Progenitor cell of endocrine pancreas (in vitro differentiated cells): Measurements from ENCODE around the gene EEFSEC. TPM values are rescaled to one million over a fixed set of nuclear protein-coding genes. Genes with fewer than 3 reads are reported as not detected.

Source experiments
- DNase-seq: peaks from one replicate; pipeline ENCODE4 v3.0.0; 2021; ENCODE audit warnings: low spot score; ENCODE audit not compliant: unreplicated experiment
- H3K27ac Mint-ChIP-seq: 2 replicates; pipeline ENCODE4 v1.8.0; 2021; ENCODE audit warnings: mild to moderate bottlenecking, moderate library complexity, mixed read lengths
- H3K27me3 Mint-ChIP-seq: 2 replicates; pipeline ENCODE4 v1.8.0; 2021; ENCODE audit warnings: mixed read lengths
- H3K36me3 Mint-ChIP-seq: 2 replicates; pipeline ENCODE4 v1.8.0; 2022; ENCODE audit warnings: mixed read lengths; ENCODE audit not compliant: insufficient read depth
- H3K4me1 Mint-ChIP-seq: 2 replicates; pipeline ENCODE4 v1.8.0; 2021; ENCODE audit warnings: low read depth, mixed read lengths
- H3K4me3 Mint-ChIP-seq: 2 replicates; pipeline ENCODE4 v1.8.0; 2021; ENCODE audit warnings: low read depth, mild to moderate bottlenecking, moderate library complexity, mixed read lengths
- H3K9me3 Mint-ChIP-seq: 2 replicates; pipeline ENCODE4 v1.8.0; 2021; ENCODE audit warnings: low read depth, mixed read lengths
- total RNA-seq: library from RNA; stranded (reverse); gene quantifications from 2 replicates; pipeline ENCODE4 v1.2.1, GENCODE V29; 2021
- TF ChIP-seq, protein P1 (sequence below): fragments of 200-600 bp; sonication (generic); IDR thresholded peaks from one replicate; pipeline ENCODE4 v1.5.0; 2021; ENCODE audit warnings: antibody characterized with exemption, mild to moderate bottlenecking; ENCODE audit not compliant: unreplicated experiment

Gene EEFSEC
- total RNA-seq, 1 donor from 2014 or later = 11.8 TPM

- TF ChIP-seq, protein P1, sequence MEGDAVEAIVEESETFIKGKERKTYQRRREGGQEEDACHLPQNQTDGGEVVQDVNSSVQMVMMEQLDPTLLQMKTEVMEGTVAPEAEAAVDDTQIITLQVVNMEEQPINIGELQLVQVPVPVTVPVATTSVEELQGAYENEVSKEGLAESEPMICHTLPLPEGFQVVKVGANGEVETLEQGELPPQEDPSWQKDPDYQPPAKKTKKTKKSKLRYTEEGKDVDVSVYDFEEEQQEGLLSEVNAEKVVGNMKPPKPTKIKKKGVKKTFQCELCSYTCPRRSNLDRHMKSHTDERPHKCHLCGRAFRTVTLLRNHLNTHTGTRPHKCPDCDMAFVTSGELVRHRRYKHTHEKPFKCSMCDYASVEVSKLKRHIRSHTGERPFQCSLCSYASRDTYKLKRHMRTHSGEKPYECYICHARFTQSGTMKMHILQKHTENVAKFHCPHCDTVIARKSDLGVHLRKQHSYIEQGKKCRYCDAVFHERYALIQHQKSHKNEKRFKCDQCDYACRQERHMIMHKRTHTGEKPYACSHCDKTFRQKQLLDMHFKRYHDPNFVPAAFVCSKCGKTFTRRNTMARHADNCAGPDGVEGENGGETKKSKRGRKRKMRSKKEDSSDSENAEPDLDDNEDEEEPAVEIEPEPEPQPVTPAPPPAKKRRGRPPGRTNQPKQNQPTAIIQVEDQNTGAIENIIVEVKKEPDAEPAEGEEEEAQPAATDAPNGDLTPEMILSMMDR = no peak
- DNase-seq = no peak
- Mint-ChIP-seq H3K4me3 (no peak overlapping the region), H3K4me1 (peaks cover 35% of the 10 kb centered on the region), H3K27me3 (peaks cover 36% of the 10 kb centered on the region), H3K36me3 (no peaks in the 10 kb centered on the region), H3K27ac (no peak overlapping the region), H3K9me3 (peaks cover 5% of the 10 kb centered on the region)
Observed at GRCh38 chr3:128434524-128434923, 281.2 kb downstream of the EEFSEC start.

GRCh38 chr3:128435058-128435457, 281.8 kb downstream of the EEFSEC start:
- Mint-ChIP-seq H3K4me1 (peaks cover 35% of the 10 kb centered on the region), H3K9me3 (peaks cover 5% of the 10 kb centered on the region), H3K4me3 (no peak overlapping the region), H3K36me3 (no peaks in the 10 kb centered on the region), H3K27me3 (peaks cover 36% of the 10 kb centered on the region), H3K27ac (peak overlapping the region; percentile 89)
- peak; percentile 34 for DNase-seq
- TF ChIP-seq, protein P1 = no peak

DNA sequence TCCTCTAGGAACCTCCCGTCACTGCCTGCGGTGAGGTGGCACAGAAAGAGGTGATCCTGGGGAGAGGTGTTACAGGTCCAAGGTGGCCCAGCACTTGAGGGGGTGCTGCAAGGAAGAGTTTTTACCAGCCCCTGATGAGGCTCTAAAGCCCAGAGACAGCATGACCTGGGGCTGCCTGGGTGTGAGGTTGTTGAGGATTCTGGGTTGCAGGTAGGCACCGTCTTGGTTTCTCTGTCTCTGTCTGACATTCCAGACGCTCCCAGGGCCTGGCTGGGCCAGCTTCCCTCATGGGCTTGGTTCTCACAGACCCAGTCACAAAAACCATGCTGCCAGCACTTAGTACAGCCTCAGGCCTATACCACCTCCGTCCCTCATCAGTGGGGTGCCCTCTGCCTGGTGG, 282.3 kb downstream of the EEFSEC start:
- peaks cover 5% of the 10 kb centered on the region for H3K9me3 Mint-ChIP-seq
- H3K27me3 Mint-ChIP-seq = peaks cover 34% of the 10 kb centered on the region
- peak overlapping the region; percentile 78 for H3K27ac Mint-ChIP-seq
- H3K36me3 Mint-ChIP-seq = no peaks in the 10 kb centered on the region
- peaks cover 35% of the 10 kb centered on the region for H3K4me1 Mint-ChIP-seq
- DNase-seq = no peak
- TF ChIP-seq, protein P1 = no peak
- no peak overlapping the region for H3K4me3 Mint-ChIP-seq

DNA sequence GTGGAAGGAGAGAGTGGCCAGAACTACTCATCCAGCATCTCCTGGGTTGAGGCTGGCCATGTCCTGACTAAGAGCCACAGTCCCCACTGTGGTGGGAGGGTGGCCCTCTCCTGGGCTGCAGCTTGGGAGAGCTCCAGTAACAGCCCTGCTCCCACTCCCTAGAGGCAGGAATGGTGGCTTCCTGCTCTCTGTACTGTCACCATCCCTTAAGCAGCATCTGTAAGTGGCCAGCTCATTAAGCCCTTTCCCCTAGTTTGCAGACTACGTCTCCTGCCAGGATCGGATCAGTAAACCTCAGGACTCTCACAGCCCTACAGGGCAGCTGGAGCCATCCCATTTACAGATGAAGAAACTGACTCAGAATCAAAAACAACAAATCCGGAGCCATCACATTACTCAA, 282.9 kb downstream of the EEFSEC start:
- H3K27me3 Mint-ChIP-seq = peaks cover 28% of the 10 kb centered on the region

DNA sequence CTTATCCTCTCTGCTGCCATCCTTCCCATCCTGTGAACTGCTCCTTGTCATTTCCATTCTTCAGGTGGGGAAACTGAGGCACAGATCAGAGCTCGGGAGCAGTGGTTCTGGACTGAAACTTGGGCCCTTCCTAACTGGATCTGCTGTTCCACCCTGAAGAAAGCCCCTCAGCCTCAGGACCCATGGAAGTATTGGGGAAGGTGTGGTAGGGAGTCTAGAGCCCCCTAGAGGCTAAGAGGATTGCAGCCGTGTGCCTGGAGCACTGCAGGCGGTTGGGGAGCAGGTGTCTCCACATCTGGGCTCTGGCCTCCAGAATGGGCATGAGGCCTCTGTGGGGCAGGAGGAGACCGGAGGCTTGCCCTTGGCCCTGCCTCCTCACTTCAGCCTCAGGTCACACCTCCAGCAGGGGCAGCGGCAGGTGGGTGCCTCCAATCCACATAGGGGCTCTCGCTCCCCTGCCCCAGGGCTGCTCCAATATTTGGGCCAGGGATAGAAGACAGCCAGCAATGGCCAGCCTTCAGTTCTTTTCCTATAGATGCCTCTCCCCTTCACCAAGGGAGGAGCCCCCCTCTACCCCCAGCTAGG, 285.3 kb downstream of the EEFSEC start:
- TF ChIP-seq, protein P1 = peak; percentile 39
- no peaks in the 10 kb centered on the region for H3K36me3 Mint-ChIP-seq
- H3K27me3 Mint-ChIP-seq = peaks cover 28% of the 10 kb centered on the region
- H3K9me3 Mint-ChIP-seq = peaks cover 5% of the 10 kb centered on the region
- H3K4me3 Mint-ChIP-seq = no peak overlapping the region
- no peak overlapping the region for H3K27ac Mint-ChIP-seq
- no peak for DNase-seq
- peaks cover 24% of the 10 kb centered on the region for H3K4me1 Mint-ChIP-seq

More for the DNA sequence above, 282.9 kb downstream of the EEFSEC start:
- H3K27ac Mint-ChIP-seq = peak overlapping the region; percentile 78
- TF ChIP-seq, protein P1 = no peak
- H3K4me3 Mint-ChIP-seq = no peak overlapping the region
- peaks cover 35% of the 10 kb centered on the region for H3K4me1 Mint-ChIP-seq
- peaks cover 5% of the 10 kb centered on the region for H3K9me3 Mint-ChIP-seq
- DNase-seq = no peak
- no peaks in the 10 kb centered on the region for H3K36me3 Mint-ChIP-seq
